Lower lobe of right lung (tissue), 2 donors: ENCODE measurements around the gene NRTN. TPM values are rescaled to one million over a fixed set of nuclear protein-coding genes. Genes with fewer than 3 reads are reported as not detected.

Source experiments
- ATAC-seq, 2 donors: fragments of 200-7000 bp; cut with Tn5 transposase; one replicate each; pipeline ENCODE4 v1.9.1; 2020 to 2022; ENCODE audit warnings: mild to moderate bottlenecking in 2 of 2, moderate library complexity in 2 of 2
- DNase-seq: peaks from one replicate; pipeline ENCODE4 v3.0.0-alpha.2; 2020
- H3K27ac ChIP-seq: fragments of 200-600 bp; one replicate; pipeline ENCODE4 v1.8.0; 2022
- H3K27me3 ChIP-seq: fragments of 200-600 bp; one replicate; pipeline ENCODE4 v1.8.0; 2022; ENCODE audit warnings: low read depth
- H3K36me3 ChIP-seq: fragments of 200-600 bp; one replicate; pipeline ENCODE4 v1.8.0; 2022; ENCODE audit warnings: mild to moderate bottlenecking
- H3K4me1 ChIP-seq: fragments of 200-600 bp; one replicate; pipeline ENCODE4 v1.8.0; 2022
- H3K4me3 ChIP-seq: fragments of 200-600 bp; one replicate; pipeline ENCODE4 v1.8.0; 2022; ENCODE audit warnings: mild to moderate bottlenecking
- H3K9me3 ChIP-seq: fragments of 200-600 bp; one replicate; pipeline ENCODE4 v1.8.0; 2022
- intact Hi-C: fragments of 100-400 bp; cut with DNase I; formaldehyde crosslinking; loops from one replicate; pipeline ENCODE4 v1.11.0; 2022
- total RNA-seq: library from RNA; stranded (reverse); fragmentation: NEBNext Ultra II Directional; extraction: Animal tissue kit (Norgen Biotek cat#: 25700); gene quantifications from one replicate; pipeline ENCODE4 v1.2.1, GENCODE V29; 2021
- TF ChIP-seq, protein P1 (sequence below): fragments of 200-600 bp; IDR thresholded peaks from one replicate; pipeline ENCODE4 v1.8.0; 2022; ENCODE audit warnings: antibody characterized with exemption, mild to moderate bottlenecking
- donor health status: DM: no; HTN: yes; CAD: no; lungs with severe emphysema.

NRTN gene
- total RNA-seq, 1 donor from 2014 or later, result 2.7 TPM

DNA sequence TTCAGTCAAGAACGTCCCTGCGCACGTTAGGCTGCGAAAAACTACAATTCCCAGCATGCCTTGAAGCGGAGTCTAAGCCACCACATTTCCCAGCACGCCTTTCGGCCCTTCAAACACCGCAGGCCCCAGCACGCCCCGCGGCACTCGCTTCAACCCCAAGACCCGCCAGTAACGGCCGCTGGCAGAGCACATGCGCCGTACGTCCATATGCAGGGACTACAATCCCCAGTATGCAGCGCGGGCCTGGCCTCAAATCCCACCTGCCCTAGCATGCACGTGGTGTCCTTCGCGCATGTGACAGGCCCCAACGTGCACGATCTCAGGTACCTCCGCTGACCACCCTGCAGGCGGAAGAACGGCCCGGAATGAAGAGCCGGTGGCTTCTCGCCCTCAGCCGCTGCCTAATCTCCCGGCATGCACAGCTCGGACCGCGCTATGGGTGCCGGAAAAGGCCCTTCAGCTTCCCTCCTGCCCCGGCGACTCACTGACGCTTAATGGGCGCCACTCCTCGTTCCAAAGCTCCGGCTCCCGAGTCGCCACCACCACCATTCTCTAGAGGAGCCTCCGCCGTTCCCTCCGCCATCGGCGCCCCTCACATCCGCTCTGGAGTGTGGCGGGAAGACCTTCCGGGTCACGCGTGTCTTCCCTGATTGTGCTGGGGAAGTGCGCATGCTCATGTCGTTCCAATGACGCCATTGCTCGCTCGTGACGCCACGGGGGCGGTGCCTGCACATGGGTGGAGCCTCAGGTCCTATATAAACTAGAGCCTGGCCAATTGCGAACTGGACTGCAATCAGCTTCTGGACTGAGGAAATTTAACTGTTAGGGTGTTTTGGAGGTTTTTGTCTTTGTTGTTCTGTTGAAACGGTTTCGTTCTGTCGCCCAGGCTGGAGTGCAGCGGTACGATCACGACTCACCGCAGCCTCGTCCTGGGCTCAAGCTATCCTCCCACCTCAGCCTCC, 14.0 kb upstream of the NRTN start, which contains the start of gene DUS3L:
DUS3L (minus strand) TSS at position 605 of the 962 bp plus-strand sequence; CDS start at position 583, 22 bp downstream.
- DNase-seq (peak; percentile 99), ATAC-seq (peak; percentile 98)
- Histone ChIP-seq H3K27ac (peak within 1 kb of the TSS; percentile 99), H3K9me3 (no peaks in the 10 kb centered on the region), H3K27me3 (no peaks in the 10 kb centered on the region), H3K4me1 (peaks cover 9% of the 10 kb centered on the region), H3K36me3 (peaks cover 44% of the 10 kb centered on the region), H3K4me3 (peak within 1 kb of the TSS; percentile 91)
- TF ChIP-seq, protein P1, sequence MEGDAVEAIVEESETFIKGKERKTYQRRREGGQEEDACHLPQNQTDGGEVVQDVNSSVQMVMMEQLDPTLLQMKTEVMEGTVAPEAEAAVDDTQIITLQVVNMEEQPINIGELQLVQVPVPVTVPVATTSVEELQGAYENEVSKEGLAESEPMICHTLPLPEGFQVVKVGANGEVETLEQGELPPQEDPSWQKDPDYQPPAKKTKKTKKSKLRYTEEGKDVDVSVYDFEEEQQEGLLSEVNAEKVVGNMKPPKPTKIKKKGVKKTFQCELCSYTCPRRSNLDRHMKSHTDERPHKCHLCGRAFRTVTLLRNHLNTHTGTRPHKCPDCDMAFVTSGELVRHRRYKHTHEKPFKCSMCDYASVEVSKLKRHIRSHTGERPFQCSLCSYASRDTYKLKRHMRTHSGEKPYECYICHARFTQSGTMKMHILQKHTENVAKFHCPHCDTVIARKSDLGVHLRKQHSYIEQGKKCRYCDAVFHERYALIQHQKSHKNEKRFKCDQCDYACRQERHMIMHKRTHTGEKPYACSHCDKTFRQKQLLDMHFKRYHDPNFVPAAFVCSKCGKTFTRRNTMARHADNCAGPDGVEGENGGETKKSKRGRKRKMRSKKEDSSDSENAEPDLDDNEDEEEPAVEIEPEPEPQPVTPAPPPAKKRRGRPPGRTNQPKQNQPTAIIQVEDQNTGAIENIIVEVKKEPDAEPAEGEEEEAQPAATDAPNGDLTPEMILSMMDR, result no peak
- intact Hi-C loops, result no loop called here

DNA sequence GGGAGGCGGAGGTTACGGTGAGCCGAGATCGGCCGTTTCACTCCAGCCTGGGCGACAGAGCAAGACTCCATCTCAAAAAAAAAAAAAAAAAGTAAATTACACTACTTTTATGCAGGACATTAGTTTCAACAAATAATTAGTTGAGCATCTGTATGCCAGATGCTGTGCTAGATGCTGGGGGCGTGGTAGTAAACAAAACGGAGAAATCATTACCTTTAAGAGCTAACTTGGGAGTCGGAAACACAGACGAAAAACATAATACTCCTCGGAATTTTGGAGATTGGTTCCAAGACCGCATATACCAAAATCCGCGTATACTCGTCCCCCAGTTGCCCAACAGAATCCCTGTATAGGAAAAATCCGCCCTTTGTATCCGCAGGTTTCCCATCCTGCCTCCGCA, 12.6 kb upstream of the NRTN start:
- intact Hi-C loops, result no loop called here
- no peaks in the 10 kb centered on the region for H3K27me3 ChIP-seq
- TF ChIP-seq, protein P1, result no peak
- no peak overlapping the region for H3K4me3 ChIP-seq
- no peak for ATAC-seq
- peaks cover 30% of the 10 kb centered on the region for H3K36me3 ChIP-seq
- peaks cover 9% of the 10 kb centered on the region for H3K4me1 ChIP-seq
- no peak for DNase-seq
- H3K27ac ChIP-seq, result no peak overlapping the region
- H3K9me3 ChIP-seq, result no peaks in the 10 kb centered on the region

DNA sequence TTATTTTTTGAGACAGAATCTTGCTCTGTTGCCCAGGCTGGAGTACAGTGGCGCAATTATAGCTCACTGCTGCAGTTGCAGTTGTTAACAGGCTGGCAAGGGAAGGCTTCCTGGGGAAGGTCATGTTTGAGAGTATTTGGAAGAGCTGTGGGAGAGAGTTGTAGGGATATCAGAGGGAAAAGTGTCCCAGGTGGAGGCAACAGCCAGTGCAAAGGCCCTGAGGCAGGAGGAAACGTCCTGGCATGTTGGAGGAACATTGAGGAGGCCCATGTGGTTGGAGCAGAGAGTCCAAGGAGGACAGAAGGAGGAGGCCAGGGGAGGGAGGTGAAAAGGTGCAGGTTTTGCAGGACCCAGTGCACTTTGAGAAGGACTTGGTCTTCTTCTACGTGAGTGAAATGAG, 11.7 kb upstream of the NRTN start:
- Histone ChIP-seq H3K27me3 (no peaks in the 10 kb centered on the region), H3K9me3 (no peaks in the 10 kb centered on the region), H3K36me3 (peaks cover 20% of the 10 kb centered on the region), H3K27ac (no peak overlapping the region), H3K4me3 (no peak overlapping the region), H3K4me1 (peaks cover 9% of the 10 kb centered on the region)
- DNase-seq (no peak), ATAC-seq (no peak)
- intact Hi-C loops, result no loop called here
- TF ChIP-seq, protein P1, result no peak

DNA sequence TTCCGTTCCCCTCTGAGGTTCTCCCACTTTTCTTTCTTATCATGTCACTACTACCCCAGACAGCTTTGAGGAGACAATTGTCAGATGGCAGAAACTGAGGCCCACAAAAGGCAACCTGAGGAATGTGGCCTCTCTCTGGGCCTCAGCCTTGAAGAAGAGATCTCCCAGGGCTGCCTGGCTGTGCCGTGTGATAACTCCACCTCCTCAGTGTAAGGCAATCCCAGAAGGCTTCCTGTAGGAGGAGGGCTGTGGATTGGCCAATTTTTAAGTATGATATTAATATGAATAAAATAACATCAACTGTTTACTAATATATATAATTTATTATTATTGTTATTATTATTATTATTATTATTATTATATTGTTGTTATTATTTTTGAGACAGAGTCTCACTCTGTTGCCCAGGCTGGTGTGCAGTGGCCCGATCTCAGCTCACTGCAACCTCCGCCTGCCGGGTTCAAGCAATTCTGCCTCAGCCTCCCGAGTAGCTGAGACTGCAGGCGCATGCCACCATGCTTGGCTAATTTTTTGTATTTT, 9.4 kb upstream of the NRTN start:
- H3K9me3 ChIP-seq, result no peaks in the 10 kb centered on the region
- no peak for DNase-seq
- TF ChIP-seq, protein P1, result no peak
- intact Hi-C loops, result no loop called here
- H3K27me3 ChIP-seq, result peaks cover 13% of the 10 kb centered on the region
- no peak overlapping the region for H3K4me3 ChIP-seq
- H3K27ac ChIP-seq, result no peak overlapping the region
- no peaks in the 10 kb centered on the region for H3K36me3 ChIP-seq
- no peak for ATAC-seq
- H3K4me1 ChIP-seq, result no peaks in the 10 kb centered on the region

DNA sequence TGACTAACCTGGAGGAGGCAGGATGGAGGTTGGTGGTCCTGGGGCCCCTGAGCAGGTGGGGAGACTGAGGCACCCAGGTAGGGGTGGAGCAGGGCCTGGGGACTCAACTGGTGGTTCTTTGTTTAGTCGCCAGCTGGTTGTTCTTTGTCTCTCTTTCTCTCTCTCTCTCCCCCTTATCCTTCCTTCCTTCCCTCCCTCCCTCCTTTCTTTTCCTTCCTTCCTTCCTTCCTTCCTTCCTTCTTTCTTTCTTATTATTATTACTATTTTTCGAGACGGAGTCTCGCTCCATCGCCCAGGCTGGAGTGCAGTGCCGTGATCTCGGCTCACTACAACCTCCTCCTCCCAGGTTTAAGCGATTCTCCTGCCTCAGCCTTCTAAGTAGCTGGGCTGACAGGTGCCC, 6.6 kb upstream of the NRTN start:
- Histone ChIP-seq H3K36me3 (no peaks in the 10 kb centered on the region), H3K4me1 (peaks cover 2% of the 10 kb centered on the region), H3K4me3 (no peak overlapping the region), H3K27ac (no peak overlapping the region), H3K27me3 (peaks cover 36% of the 10 kb centered on the region), H3K9me3 (no peaks in the 10 kb centered on the region)
- ATAC-seq, result no peak
- intact Hi-C loops, result no loop called here
- no peak for DNase-seq
- TF ChIP-seq, protein P1, result no peak
